GM21717 (cell line): ENCODE measurements around the gene POLRMT.
"Not testable (repeated sequence)": the region's sequence is repeated elsewhere in the genome, so short reads cannot be mapped to it uniquely, and the experiment has no call there.

Experiments used
- ATAC-seq: cut with Tn5 transposase; IDR thresholded peaks from one replicate; pipeline ENCODE4 v1.9.1; 2021; ENCODE audit warnings: mild to moderate bottlenecking, moderate library complexity; ENCODE audit not compliant: unreplicated experiment

The POLRMT gene

DNA sequence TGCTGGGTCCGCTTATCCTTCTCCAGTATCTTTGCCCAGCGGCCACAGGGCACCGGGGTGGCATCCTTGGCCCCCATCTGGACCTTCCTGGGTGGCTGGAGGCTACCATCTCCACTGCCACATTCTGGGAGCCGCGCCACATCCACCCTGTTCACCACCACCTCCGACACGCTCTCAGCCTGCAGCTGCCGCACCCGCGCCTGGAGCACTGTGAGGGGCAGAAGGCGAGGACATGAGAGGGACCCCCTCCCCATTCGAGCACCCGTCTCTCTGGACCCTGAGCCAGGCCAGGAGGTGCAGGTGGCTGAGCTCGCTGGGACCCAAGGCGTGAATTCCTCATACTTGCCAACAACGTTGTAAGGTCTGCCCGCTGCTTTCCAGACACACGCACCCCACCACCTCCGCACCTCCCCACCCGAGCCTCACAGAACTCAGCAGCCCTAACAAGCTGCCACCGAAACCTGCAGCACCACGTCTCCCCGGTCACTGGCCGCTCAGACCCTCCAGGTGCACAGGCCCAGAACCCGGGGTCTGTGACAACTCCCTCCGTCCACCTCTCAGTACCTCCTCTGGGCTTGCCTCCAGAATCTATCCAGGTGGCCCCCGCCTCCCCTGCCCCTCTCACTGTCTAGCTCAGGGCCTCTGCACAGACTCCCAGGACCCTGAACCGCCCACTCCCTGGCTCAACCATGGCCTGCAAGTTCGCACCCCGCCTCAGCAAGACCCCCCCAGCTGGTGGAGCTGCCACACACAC is 3.2 kb downstream of the POLRMT start:
- ATAC-seq: no peak

- not testable (repeated sequence) for ATAC-seq
Observed at GRCh38 chr19:629515-629914, 3.8 kb downstream of the POLRMT start.

- ATAC-seq: no peak
Observed at GRCh38 chr19:628168-628567, 5.2 kb downstream of the POLRMT start.

GRCh38 chr19:626566-626965 is 6.8 kb downstream of the POLRMT start:
- ATAC-seq: not testable (repeated sequence)

DNA sequence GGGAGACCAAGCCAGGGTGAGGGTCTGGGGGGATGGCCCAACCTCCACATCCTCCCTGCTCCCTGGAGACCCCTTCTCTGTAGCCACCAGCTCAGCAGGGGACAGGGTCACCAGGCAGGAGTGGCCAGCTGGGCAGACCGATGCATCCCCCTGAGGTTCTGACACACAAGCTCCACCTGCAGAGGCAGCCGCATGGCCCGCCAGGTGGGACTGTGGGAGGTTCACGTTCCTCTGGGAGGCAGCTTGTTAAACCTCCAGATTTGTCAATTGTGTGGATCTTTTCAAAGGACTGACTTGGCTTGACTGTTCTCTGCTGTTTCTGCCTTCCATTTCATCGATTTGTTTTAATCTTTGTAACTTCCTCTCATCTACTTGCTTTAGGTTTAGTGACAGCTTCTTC is 8.1 kb downstream of the POLRMT start:
- no peak for ATAC-seq

GRCh38 chr19:624433-625109 is 8.8 kb downstream of the POLRMT start:
- no peak for ATAC-seq

DNA sequence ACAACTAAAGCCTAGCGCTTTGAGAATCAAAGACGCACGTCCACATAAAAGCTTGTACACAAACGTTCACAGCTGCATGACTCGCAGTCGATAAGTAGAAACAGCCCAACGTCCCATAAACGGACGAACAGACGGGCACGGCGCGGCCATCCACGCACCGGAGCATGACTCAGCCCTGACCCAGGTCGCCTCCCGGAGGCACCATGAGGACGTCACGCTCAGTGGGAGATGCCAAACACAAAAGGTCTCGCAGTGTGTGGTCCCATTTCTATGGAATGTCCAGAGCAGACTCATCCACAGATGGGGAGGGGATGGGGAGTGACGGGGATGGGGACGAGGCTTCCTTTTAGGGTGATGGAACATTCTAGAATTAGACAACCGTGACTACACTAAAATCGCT is 9.4 kb downstream of the POLRMT start:
- no peak for ATAC-seq

DNA sequence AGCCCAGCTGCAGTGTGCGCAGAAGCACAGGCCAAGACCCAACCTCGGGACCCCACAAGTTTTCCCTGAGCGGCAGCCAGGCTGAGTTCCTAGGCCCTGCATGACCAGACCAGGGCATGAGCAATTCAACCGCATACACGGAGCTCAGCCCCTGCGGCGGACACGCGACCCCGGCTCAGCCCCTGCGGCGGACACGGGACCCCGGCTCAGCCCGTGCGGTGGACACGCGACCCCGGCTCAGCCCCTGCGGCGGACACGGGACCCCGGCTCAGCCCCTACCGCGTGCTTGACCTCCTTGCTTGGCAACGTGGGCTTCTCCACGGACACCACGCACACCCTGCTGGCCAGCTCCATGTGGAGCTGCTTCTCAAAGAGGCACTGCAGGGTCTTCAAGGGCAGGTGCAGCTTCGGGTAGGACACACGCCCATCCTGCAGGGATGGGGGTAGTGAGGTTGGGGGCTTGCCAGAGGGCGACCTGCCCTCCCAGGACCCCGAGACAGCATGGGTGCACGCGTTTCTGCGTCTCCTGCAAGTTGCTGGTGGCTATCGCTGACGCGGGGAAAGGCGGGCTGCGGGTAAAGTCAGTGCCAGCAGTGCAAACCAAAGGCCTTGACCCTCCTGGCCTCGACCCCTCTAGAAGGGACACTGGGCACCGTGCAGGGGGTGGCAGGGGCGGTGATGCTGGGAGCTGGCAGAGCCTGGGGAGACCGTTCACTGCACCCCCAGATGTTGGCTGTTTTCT is 10.0 kb downstream of the POLRMT start:
- no peak for ATAC-seq

- ATAC-seq: no peak
Observed at GRCh38 chr19:622666-623065, 10.7 kb downstream of the POLRMT start.

DNA sequence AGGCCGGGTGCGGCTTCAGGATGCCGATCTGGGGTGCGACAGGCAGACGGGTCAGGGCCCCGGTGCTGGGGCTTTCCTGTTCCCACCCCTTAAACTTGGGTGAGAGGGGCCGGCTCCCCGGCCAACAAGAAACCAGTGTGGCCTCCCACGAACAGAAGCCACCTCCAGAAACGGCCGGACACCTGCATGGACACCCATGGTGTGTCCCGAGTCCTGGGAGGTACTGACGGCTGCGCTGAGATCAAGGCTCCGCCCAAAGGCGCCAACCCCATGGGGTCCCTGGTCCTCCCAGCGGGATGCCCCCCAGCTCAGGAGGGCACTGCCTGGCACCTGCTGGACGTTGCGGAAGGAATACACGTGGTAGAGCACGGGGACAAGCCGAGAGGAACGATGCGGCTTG is 11.5 kb downstream of the POLRMT start:
- no peak for ATAC-seq

GRCh38 chr19:621191-621590 is 12.1 kb downstream of the POLRMT start:
- ATAC-seq: not testable (repeated sequence)

GRCh38 chr19:620166-620862 is 13.0 kb downstream of the POLRMT start:
- ATAC-seq: no peak

DNA sequence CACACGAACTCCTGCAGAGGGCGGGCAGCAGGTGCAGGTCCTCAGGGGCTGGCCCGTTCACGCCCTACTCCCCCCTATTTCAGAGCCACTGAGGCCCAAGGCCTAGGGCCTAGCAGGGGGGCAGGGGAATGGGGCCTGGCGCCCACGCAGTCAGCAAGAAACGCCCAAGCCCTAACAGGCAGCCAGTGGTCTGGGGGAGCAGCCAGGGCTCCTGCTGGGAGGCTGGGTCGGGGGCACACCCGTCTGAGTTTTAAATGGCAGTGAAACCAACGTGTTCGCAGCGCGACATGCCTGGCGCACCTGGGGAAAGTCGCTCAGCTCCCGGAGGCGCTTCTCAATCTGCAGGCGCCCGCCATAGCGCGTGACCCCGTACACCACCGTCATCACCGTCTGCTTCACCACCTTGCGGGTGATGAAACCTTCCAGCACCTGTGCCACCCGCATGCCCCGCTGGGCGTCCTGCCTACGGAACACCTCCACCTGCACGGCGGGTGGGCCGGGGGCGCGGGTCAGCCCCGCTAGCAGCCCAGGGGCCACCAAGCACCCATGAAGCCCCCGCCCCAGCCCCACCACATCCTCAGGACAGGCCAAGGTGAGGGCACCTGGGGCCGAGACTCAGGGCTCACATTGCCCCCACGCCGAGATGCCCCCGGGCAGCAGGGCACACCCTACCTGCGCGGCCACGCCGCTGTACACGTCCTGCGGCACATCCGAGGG is 13.9 kb downstream of the POLRMT start:
- ATAC-seq: no peak

GRCh38 chr19:618674-619285 is 14.6 kb downstream of the POLRMT start:
- ATAC-seq: no peak

- ATAC-seq: no peak
Observed at GRCh38 chr19:618247-618619, 15.1 kb downstream of the POLRMT start.

GRCh38 chr19:617551-618246 is 15.6 kb downstream of the POLRMT start:
- ATAC-seq: no peak

- ATAC-seq: no peak
Observed at GRCh38 chr19:616747-617526, 16.4 kb downstream of the POLRMT start.

- ATAC-seq: no peak
Observed at GRCh38 chr19:616062-616700, 17.2 kb downstream of the POLRMT start.
